ENCODE measurements around the gene MAP4K2. TPM values are rescaled to one million over a fixed set of nuclear protein-coding genes. Genes with fewer than 3 reads are reported as not detected.

Gene MAP4K2
- 10.8 and 16.4 TPM in 2 replicates for total RNA-seq

DNA sequence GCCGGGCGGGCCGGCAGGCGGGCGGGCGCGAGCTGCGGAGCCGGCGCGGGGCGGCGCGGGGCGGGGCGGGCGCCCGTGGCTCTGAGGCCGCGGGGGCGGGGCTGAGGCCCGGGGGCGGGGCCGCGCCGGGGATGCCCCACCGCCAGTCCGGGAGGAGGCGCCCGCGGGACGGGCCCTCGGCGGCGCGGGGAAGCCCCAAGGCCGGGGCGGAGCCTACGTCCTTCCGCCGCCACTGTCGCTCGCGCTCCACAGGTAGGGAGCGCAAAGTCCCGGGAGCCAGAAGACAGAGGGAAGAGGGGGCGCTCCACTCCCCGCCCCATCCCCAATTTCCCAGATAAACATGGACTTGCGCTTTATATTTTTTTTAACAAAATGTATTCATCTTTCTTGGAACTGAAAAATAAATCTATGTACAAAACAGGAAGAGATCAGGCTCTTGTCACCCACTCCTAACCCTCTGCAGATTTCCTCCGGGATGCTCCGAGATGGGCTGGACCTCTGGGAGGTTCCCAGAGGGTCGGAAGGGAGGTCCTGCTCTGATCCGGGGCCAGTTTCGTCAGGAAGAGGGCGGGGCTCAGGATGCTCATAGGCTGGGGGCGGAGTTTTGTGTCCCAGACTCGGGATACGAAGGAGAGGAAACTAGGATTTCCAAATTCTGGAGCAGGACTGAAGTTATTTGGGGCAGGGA, at the start of gene MAP4K2:
Gene MAP4K2, minus strand, starts transcription at position 57 of the 688 bp plus-strand sequence. CDS start 65 bp downstream, outside the sequence.
- peak; percentile 83 for DNase-seq (ENCODE audit: low read depth)
- H3K4me3 ChIP-seq (ENCODE audit: low read depth, low read length): peak within 1 kb of the TSS; percentile 76
- TF ChIP-seq, protein P1, sequence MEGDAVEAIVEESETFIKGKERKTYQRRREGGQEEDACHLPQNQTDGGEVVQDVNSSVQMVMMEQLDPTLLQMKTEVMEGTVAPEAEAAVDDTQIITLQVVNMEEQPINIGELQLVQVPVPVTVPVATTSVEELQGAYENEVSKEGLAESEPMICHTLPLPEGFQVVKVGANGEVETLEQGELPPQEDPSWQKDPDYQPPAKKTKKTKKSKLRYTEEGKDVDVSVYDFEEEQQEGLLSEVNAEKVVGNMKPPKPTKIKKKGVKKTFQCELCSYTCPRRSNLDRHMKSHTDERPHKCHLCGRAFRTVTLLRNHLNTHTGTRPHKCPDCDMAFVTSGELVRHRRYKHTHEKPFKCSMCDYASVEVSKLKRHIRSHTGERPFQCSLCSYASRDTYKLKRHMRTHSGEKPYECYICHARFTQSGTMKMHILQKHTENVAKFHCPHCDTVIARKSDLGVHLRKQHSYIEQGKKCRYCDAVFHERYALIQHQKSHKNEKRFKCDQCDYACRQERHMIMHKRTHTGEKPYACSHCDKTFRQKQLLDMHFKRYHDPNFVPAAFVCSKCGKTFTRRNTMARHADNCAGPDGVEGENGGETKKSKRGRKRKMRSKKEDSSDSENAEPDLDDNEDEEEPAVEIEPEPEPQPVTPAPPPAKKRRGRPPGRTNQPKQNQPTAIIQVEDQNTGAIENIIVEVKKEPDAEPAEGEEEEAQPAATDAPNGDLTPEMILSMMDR (IDR thresholded peaks at IDR 0.05; ENCODE audit: insufficient read depth, low read depth, low read length): no peak

DNA sequence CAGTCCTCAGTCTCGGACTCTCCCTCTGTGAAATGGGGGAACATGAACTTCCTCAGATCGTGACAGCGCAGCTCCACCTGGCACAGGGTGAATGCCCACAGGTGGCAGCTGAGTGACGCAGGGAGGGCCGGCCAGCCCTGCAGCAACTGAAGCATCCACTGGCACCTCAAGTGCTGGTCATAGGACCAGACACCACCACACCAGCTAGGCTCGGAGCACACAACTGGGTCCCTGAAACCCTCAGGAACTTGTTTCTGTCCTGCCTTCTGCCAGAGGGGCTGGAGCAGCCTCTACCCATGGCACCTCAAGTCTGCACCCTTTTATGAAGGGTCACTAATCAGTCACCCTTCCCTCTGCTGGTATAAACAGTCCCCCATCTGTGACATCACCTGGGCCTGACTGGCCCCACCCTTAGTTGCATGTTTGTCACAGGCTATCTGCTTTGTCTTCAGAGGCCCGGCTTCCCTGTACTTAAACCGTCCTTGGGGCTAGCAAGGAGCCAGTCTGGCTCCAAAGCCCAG, 48.9 kb upstream of the MAP4K2 start:
- no peak for DNase-seq (ENCODE audit: low read depth)
- TF ChIP-seq, protein P1 (IDR thresholded peaks at IDR 0.05; ENCODE audit: insufficient read depth, low read depth, low read length): no peak
- H3K4me3 ChIP-seq (ENCODE audit: low read depth, low read length): no peak overlapping the region

DNA sequence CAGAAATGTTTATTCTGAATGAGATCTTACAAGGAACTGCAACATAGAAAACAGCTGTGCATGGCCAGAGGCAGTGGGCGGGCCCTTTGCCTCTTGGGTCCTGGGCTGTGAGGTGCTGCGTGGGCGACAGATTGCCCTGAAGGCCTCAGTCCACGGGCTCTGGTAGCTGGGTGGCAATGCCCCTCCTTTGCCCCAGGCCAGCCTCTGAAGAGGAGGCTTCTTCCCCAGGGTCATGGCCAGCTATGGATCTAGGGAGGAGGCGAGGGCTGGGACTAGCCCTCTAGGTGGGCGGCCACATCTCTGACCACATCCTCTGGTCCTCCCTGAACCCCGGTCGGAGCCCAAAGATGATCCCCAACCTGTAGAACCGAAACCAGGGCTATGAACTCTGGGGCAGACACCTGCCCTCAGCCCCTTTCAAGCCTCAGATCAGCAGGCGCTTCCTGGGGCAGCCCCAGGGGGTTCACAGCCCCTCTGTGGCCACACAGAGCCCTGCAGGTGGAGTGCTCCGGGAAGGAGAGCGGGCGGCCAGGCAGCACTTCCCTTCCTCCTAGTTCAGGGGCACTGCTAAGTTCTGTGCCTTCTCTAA, 48.1 kb upstream of the MAP4K2 start:
- H3K4me3 ChIP-seq (ENCODE audit: low read depth, low read length): no peak overlapping the region
- TF ChIP-seq, protein P1 (IDR thresholded peaks at IDR 0.05; ENCODE audit: insufficient read depth, low read depth, low read length): no peak
- peak; percentile 61 for DNase-seq (ENCODE audit: low read depth)

DNA sequence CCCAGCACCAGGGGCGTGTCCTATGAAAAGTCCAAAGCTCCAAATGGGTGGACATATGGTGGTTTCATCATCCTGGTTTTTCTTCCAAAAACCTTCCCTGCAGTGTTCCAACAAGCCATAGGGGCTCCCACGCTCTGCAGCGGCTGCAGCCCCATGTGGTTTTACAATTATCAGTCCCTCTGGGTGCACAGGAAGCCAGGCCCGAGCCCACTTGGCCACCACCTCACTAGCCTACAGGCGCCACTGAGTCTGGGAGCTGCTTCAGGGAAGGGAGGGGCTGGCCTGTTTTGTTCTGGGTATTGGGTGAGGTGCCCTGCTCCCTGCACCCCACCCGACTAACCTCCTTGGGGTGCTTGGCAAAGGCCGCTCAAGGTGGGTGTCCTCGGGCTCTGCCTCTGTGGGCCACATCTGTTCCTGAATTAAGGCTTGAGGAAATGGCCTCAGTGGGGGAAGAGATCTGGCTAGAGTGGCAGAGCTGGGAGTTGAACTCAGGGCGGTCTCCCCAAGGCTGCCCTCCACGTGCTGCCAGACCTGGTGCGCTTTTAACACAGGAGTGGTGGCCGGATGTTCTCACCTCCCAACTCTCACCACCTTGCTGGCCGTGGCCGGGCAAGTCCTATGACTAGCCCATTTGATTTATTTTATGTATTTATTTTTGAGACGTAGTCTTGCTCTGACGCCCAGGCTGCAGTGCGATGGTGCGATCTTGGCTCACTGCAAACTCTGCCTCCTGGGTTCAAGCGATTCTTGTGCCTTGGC, 46.8 kb upstream of the MAP4K2 start:
- no peak overlapping the region for H3K4me3 ChIP-seq (ENCODE audit: low read depth, low read length)
- TF ChIP-seq, protein P1 (IDR thresholded peaks at IDR 0.05; ENCODE audit: insufficient read depth, low read depth, low read length): peak; percentile 23
- peak; percentile 61 for DNase-seq (ENCODE audit: low read depth)

DNA sequence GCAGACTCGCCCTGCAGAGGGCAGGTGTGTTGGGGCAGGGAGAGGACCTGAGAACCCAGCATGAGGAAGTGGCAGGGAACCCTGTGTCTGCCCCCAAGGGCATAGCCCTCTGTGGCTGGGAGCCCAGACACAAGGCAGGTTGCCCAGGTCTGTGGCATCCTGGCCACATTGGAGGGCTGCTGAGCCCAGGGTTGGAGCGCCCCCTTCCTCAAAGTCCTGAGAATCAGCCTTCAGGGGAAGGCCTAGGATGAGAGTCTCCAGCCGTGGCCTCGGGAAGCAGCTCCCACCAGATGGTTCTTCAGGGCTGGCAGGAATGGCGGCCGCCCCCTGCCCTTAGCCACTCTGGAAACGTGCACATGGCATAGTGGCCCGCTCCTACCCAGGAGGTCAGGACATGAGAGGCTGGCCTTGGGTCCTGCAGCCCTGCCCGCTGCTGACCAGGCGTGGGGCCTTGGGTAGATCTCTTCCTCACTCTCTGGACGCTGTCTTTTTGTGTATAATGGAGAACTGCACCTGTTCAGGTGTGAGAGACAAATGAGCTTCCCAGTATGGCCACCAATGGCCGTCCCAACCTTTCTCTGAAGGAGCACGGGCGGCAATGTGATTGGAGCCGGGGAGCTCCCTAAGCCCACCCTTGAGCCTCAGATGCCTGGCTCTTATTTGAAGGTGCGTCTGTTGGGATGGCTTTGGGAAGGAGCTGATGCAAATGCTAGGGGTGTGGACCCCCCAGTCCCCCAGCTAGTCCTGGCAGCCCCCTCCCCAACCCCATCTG, 46.0 kb upstream of the MAP4K2 start:
- H3K4me3 ChIP-seq (ENCODE audit: low read depth, low read length): no peak overlapping the region
- DNase-seq (ENCODE audit: low read depth): no peak
- TF ChIP-seq, protein P1 (IDR thresholded peaks at IDR 0.05; ENCODE audit: insufficient read depth, low read depth, low read length): no peak

DNA sequence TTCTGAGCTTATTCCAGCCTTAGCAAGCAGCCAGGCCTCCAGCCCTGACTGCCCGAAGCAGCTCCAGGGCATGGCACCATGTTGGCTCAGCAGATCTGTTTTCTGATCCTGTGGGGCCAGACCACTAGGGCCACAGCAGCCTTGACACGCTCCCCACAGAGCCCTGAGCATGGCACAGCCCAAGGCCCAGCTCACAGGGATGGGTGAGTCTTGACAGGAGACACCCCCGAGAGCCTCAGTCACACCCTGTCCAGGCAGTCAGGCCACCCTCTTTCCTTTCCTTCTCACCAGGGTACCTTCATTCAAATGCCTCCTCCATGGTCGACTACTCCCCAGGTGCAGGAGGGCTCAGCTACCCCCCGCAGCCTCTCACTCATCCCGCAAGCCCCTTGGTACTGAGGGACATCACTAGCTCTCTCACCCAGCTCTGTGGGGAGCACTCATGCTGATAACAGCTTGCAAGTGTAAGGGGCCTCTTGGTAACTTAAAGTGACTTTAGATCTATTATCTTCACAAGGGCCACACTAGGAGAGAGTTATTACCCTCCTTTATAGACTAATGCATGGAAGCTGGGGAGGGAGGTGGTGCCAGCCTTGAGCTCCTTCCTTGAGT, 45.3 kb upstream of the MAP4K2 start:
- TF ChIP-seq, protein P1 (IDR thresholded peaks at IDR 0.05; ENCODE audit: insufficient read depth, low read depth, low read length): no peak
- H3K4me3 ChIP-seq (ENCODE audit: low read depth, low read length): no peak overlapping the region
- no peak for DNase-seq (ENCODE audit: low read depth)
